ENCODE data around the gene CXCL14. TPM values are rescaled to one million over a fixed set of nuclear protein-coding genes. Genes with fewer than 3 reads are reported as not detected.
"Not testable (repeated sequence)": the region's sequence is repeated elsewhere in the genome, so short reads cannot be mapped to it uniquely, and the experiment has no call there.

Gene CXCL14
- total RNA-seq, 1 donor from 2014 or later = not detected

- TF ChIP-seq CTCF (conservative IDR thresholded peaks at IDR 0.05) = no peak
- Mint-ChIP-seq H3K36me3 (ENCODE audit: low read depth) (peaks cover 2% of the 10 kb centered on the region), H3K27me3 (ENCODE audit: low read depth) (peaks cover 100% of the 10 kb centered on the region), H3K4me3 (peak overlapping the region; percentile 69), H3K9me3 (peaks cover 3% of the 10 kb centered on the region), H3K4me1 (peaks cover 24% of the 10 kb centered on the region), H3K27ac (ENCODE audit: unreplicated experiment) (no peak overlapping the region)
- no peak for DNase-seq (ENCODE audit: low read depth, low spot score)
These were observed 45.0 kb downstream of the CXCL14 start for GRCh38 chr5:135533794-135534193.

GRCh38 chr5:135533334-135533733, 45.5 kb downstream of the CXCL14 start:
- TF ChIP-seq CTCF (conservative IDR thresholded peaks at IDR 0.05) = no peak
- Mint-ChIP-seq H3K36me3 (ENCODE audit: low read depth) (peaks cover 2% of the 10 kb centered on the region), H3K9me3 (peaks cover 3% of the 10 kb centered on the region), H3K4me3 (no peak overlapping the region), H3K27ac (ENCODE audit: unreplicated experiment) (no peak overlapping the region), H3K27me3 (ENCODE audit: low read depth) (peaks cover 100% of the 10 kb centered on the region), H3K4me1 (peaks cover 24% of the 10 kb centered on the region)
- DNase-seq (ENCODE audit: low read depth, low spot score) = no peak

- H3K36me3 Mint-ChIP-seq (ENCODE audit: low read depth); DNase-seq (ENCODE audit: low read depth, low spot score); H3K27ac Mint-ChIP-seq (ENCODE audit: unreplicated experiment); H3K9me3 Mint-ChIP-seq; H3K4me3 Mint-ChIP-seq: not testable (repeated sequence)
- peaks cover 15% of the 10 kb centered on the region for H3K4me1 Mint-ChIP-seq
- peaks cover 100% of the 10 kb centered on the region for H3K27me3 Mint-ChIP-seq (ENCODE audit: low read depth)
These were observed 49.2 kb downstream of the CXCL14 start for GRCh38 chr5:135529576-135529975.

- peaks cover 100% of the 10 kb centered on the region for H3K27me3 Mint-ChIP-seq (ENCODE audit: low read depth)
- no peak for TF ChIP-seq CTCF (conservative IDR thresholded peaks at IDR 0.05)
- H3K9me3 Mint-ChIP-seq = peaks cover 14% of the 10 kb centered on the region
- H3K36me3 Mint-ChIP-seq (ENCODE audit: low read depth) = peaks cover 11% of the 10 kb centered on the region
- H3K27ac Mint-ChIP-seq (ENCODE audit: unreplicated experiment) = no peak overlapping the region
- H3K4me3 Mint-ChIP-seq = no peak overlapping the region
- no peaks in the 10 kb centered on the region for H3K4me1 Mint-ChIP-seq
- no peak for DNase-seq (ENCODE audit: low read depth, low spot score)
These were observed 51.9 kb downstream of the CXCL14 start for GRCh38 chr5:135526924-135527323.

- TF ChIP-seq CTCF (conservative IDR thresholded peaks at IDR 0.05) = no peak
- Mint-ChIP-seq H3K27me3 (ENCODE audit: low read depth) (peaks cover 99% of the 10 kb centered on the region), H3K9me3 (peaks cover 25% of the 10 kb centered on the region), H3K27ac (ENCODE audit: unreplicated experiment) (no peak overlapping the region), H3K36me3 (ENCODE audit: low read depth) (peaks cover 12% of the 10 kb centered on the region), H3K4me3 (no peak overlapping the region), H3K4me1 (no peaks in the 10 kb centered on the region)
- no peak for DNase-seq (ENCODE audit: low read depth, low spot score)
These were observed 56.8 kb downstream of the CXCL14 start for GRCh38 chr5:135521964-135522363.

Other genes with a start within 250 kb of the CXCL14 start
- 339 and 353 TPM in 2 replicates for gene MACROH2A1, start 179.8 kb downstream of the CXCL14 start, total RNA-seq
- gene DCANP1, start 131.6 kb downstream of the CXCL14 start, total RNA-seq = not detected in 2 replicates
- not detected in 2 replicates for gene TIFAB, start 126.6 kb downstream of the CXCL14 start, total RNA-seq
- gene NEUROG1, start 43.0 kb downstream of the CXCL14 start, total RNA-seq = 7.3 and 7.8 TPM in 2 replicates